OCI-LY7 (cell line): ENCODE data around the gene LMX1B. TPM values are rescaled to one million over a fixed set of nuclear protein-coding genes. Genes with fewer than 3 reads are reported as not detected.

Experiments used
- BruUV-seq: library from RNA; stranded (reverse); fragments of 400-500 nt; replicated peaks from 2 replicates; lab custom pipeline; 2021; lab: Mats Ljungman, UMichigan
- CTCF ChIA-PET: fragments of 300-600 bp; sonication (Branson Sonifier 250); formaldehyde crosslinking; loops from one replicate; lab custom pipeline; 2022; ENCODE audit warnings: antibody characterized with exemption; ENCODE audit not compliant: unreplicated experiment; lab: Charles Lee
- POLR2A ChIA-PET: fragments of 300-600 bp; sonication (Branson Sonifier 250); formaldehyde crosslinking; loops from one replicate; lab custom pipeline; 2022; ENCODE audit warnings: antibody characterized with exemption; lab: Charles Lee
- DNase-seq: peaks from one replicate; pipeline ENCODE4 v3.0.0-alpha.2; 2015; ENCODE audit warnings: low spot score
- H2AFZ ChIP-seq: fragments of 200-600 bp; sonication (generic), shearing (Covaris generic); 2 replicates; pipeline ENCODE4 v1.6.1; 2014; ENCODE audit warnings: mild to moderate bottlenecking, antibody characterized with exemption, low read length, moderate library complexity
- H3K27ac ChIP-seq: fragments of 200-600 bp; sonication (generic); 2 replicates; pipeline ENCODE4 v1.5.1; 2014; ENCODE audit warnings: mixed run types, low read depth, mild to moderate bottlenecking, moderate library complexity, low read length, inconsistent platforms; ENCODE audit not compliant: poor library complexity, severe bottlenecking
- H3K36me3 ChIP-seq: fragments of 200-600 bp; sonication (generic); 2 replicates; pipeline ENCODE4 v1.6.1; 2014; ENCODE audit warnings: mild to moderate bottlenecking, antibody characterized with exemption, low read length, moderate library complexity, mixed read lengths; ENCODE audit not compliant: insufficient read depth
- H3K4me1 ChIP-seq: fragments of 200-600 bp; sonication (generic); 2 replicates; pipeline ENCODE4 v1.5.1; 2014; ENCODE audit warnings: mild to moderate bottlenecking, low read length; ENCODE audit not compliant: insufficient read depth, poor library complexity, severe bottlenecking
- H3K4me2 ChIP-seq: fragments of 200-600 bp; sonication (generic); 2 replicates; pipeline ENCODE4 v1.6.1; 2014; ENCODE audit warnings: mild to moderate bottlenecking, low read length
- H3K4me3 ChIP-seq: fragments of 200-600 bp; sonication (generic); 2 replicates; pipeline ENCODE4 v1.5.1; 2014; ENCODE audit warnings: mild to moderate bottlenecking, low read depth, low read length; ENCODE audit not compliant: poor library complexity, severe bottlenecking
- H3K79me2 ChIP-seq: fragments of 200-600 bp; sonication (generic); 2 replicates; pipeline ENCODE4 v1.6.1; 2016; ENCODE audit warnings: low read depth, mild to moderate bottlenecking, low read length, moderate library complexity, mixed read lengths; ENCODE audit not compliant: insufficient read depth
- H3K9me2 ChIP-seq: fragments of 200-600 bp; sonication (generic); 2 replicates; pipeline ENCODE4 v1.6.1; 2016; ENCODE audit warnings: mild to moderate bottlenecking, low read length, mixed read lengths; ENCODE audit not compliant: insufficient read depth
- H3K9me3 ChIP-seq: fragments of 200-600 bp; sonication (generic); 2 replicates; pipeline ENCODE4 v1.6.1; 2014; ENCODE audit warnings: mild to moderate bottlenecking, mixed run types, low read length, mixed read lengths
- H4K20me1 ChIP-seq: fragments of 200-600 bp; sonication (generic); 2 replicates; pipeline ENCODE4 v1.6.1; 2014; ENCODE audit warnings: mild to moderate bottlenecking, antibody characterized with exemption, low read length, moderate library complexity, mixed read lengths; ENCODE audit not compliant: insufficient read depth
- EZH2phosphoT487 ChIP-seq: fragments of 200-600 bp; sonication (generic); IDR thresholded peaks from 2 replicates; pipeline ENCODE4 v1.6.1; 2018; ENCODE audit warnings: low read depth, borderline replicate concordance, mild to moderate bottlenecking, mixed run types, antibody characterized with exemption, low read length, moderate library complexity, mixed read lengths
- intact Hi-C: fragments of 100-400 bp; cut with micrococcal nuclease; formaldehyde crosslinking; loops from one replicate; pipeline ENCODE4 v1.10.0; 2022; ENCODE audit not compliant: unreplicated experiment
- total RNA-seq, 2 experiments: library from RNA; depleted of rRNA in 1 of 2; stranded (reverse); fragments of >200 nt in 1 of 2; shearing (Covaris generic) in 1 of 2; gene quantifications; 2 replicates each; pipeline ENCODE4 v1.2.3, GENCODE V29; 2014 to 2022
- TF ChIP-seq, protein P1 (sequence below): fragments of 200-600 bp; sonication (generic); conservative IDR thresholded peaks from 2 replicates; pipeline ENCODE4 v1.5.1; 2014; ENCODE audit warnings: mild to moderate bottlenecking, antibody characterized with exemption, low read length, moderate library complexity, mixed read lengths

The LMX1B gene
- total RNA-seq, 2 experiments from 2014 or later: not detected

DNA sequence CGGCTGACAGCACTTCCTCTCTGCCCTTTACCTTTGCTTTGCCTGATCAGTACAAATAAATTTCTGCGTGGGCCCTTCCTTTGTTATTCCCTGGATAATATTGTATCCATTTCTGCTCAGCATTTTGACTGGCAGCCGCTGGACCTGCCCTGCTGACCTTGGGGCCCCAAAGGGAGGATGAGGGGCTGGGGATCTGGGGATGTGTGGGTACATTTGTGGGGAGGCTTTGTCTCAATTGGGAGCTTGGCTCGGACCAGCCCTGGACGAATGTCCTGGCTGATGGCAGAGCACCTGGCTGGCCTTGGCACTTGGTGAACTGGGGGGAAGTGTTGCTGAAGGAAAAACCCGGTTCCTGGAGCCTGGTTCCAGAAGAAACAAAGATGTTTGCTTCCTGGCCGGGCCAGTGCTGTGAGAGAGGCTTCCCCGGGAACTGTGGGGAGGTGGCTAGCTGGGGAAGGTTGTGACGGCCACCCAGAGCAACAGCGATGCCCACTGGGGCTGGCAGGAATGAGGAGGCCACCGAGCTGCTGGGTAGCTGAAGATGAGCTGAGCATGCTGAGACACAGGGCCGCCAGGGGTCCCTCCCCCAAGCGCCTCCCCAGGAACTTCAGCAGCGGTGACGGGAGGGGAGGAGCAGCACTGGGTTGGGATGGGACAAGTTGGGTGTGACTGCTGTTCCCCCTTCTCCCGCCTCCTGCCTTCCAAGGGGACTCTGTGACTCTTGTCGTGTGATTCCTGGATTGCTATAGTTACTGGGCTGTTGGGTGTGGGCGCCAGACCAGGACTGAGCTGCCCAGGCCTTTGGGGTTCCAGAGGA, 8.4 kb downstream of the LMX1B start:
- intact Hi-C loops: no loop called here
- Histone ChIP-seq H3K36me3 (no peaks in the 10 kb centered on the region), H4K20me1 (no peaks in the 10 kb centered on the region; the same call in 1 of the 2 replicates), H3K79me2 (no peaks in the 10 kb centered on the region), H3K9me2 (no peaks in the 10 kb centered on the region), H3K4me2 (no peak overlapping the region), H3K9me3 (no peaks in the 10 kb centered on the region), H2AFZ (no peak overlapping the region), H3K27ac (no peak overlapping the region), H3K4me3 (no peak overlapping the region), H3K4me1 (no peaks in the 10 kb centered on the region)
- POLR2A ChIA-PET: no interaction called here
- no peak for DNase-seq
- CTCF ChIA-PET: no interaction called here
- BruUV-seq: no TSS peak
- TF ChIP-seq EZH2phosphoT487: no peak
- TF ChIP-seq, protein P1, sequence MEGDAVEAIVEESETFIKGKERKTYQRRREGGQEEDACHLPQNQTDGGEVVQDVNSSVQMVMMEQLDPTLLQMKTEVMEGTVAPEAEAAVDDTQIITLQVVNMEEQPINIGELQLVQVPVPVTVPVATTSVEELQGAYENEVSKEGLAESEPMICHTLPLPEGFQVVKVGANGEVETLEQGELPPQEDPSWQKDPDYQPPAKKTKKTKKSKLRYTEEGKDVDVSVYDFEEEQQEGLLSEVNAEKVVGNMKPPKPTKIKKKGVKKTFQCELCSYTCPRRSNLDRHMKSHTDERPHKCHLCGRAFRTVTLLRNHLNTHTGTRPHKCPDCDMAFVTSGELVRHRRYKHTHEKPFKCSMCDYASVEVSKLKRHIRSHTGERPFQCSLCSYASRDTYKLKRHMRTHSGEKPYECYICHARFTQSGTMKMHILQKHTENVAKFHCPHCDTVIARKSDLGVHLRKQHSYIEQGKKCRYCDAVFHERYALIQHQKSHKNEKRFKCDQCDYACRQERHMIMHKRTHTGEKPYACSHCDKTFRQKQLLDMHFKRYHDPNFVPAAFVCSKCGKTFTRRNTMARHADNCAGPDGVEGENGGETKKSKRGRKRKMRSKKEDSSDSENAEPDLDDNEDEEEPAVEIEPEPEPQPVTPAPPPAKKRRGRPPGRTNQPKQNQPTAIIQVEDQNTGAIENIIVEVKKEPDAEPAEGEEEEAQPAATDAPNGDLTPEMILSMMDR: no peak

DNA sequence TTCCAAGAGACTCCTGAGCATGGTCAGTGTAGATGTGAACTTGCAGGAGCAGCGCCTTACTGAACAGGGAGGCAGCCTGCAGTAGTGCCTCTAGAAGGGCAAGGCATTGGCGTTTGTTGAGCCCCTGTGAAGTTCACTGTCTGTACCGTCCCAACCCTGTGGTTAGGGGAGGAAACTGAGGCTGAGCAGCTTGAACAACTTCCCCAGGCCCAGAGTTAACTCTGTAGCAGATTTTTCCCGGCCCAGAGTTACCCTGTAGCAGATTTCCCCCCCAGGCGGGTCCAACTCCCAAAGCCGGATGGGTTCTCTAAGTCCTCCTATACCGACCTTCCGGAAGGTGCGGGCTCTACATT, 9.6 kb downstream of the LMX1B start:
- H3K4me3 ChIP-seq: no peak overlapping the region
- no peaks in the 10 kb centered on the region for H3K9me2 ChIP-seq
- CTCF ChIA-PET: no interaction called here
- DNase-seq: no peak
- H2AFZ ChIP-seq: no peak overlapping the region
- no peaks in the 10 kb centered on the region for H3K79me2 ChIP-seq
- no peak overlapping the region for H3K27ac ChIP-seq
- POLR2A ChIA-PET: no interaction called here
- no peaks in the 10 kb centered on the region for H3K4me1 ChIP-seq
- no TSS peak for BruUV-seq
- H3K9me3 ChIP-seq: no peaks in the 10 kb centered on the region
- H3K4me2 ChIP-seq: no peak overlapping the region
- intact Hi-C loops: no loop called here
- TF ChIP-seq, protein P1: no peak
- TF ChIP-seq EZH2phosphoT487: no peak
- no peaks in the 10 kb centered on the region for H3K36me3 ChIP-seq
- H4K20me1 ChIP-seq: no peaks in the 10 kb centered on the region; the same call in 1 of the 2 replicates

DNA sequence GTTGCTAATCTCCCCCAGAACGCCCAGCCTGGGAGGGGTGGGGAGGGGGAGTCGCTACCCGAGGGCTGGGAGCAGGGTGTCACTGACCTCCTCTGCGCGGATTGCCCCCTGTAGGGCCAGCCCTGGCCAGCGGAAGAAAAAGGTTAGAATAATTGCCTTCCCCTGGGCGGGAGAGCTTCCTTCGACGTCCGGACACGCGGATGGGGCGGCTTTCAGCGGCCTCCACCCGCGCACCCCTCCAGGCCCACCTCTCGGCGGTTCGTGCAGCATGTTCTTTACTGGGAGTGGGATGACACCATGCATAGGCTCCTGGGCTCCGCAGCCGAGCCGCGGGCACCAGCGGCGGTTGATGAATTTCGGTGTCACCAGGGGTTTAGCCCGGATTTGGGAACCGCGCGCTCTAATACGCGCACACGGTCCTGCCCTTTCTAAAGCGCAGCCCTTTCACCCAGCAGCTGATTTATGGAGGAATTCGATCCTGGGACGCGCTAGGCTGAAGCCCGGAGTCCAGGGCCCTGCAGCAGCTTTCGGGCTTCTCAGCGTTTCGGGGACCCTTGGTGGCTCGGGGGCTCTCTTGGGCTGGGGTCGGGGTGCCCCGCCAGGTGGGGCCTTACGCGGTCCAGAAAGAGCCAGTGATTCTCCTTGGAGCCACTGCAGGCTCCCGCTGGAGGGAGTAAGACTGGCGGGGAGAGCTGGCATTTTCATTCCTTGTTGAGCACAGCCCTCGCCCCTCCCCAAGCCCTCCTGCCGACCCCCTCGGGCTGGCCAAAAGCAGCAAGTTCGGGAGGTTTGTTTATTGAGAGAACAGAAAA, 10.1 kb downstream of the LMX1B start:
- ChIA-PET CTCF (no interaction called here), POLR2A (no interaction called here)
- no peak overlapping the region for H3K27ac ChIP-seq
- DNase-seq: no peak
- no peaks in the 10 kb centered on the region for H3K36me3 ChIP-seq
- intact Hi-C loops: no loop called here
- H3K4me2 ChIP-seq: no peak overlapping the region
- H3K9me2 ChIP-seq: no peaks in the 10 kb centered on the region
- H4K20me1 ChIP-seq: no peaks in the 10 kb centered on the region; the same call in 1 of the 2 replicates
- no peaks in the 10 kb centered on the region for H3K4me1 ChIP-seq
- TF ChIP-seq, protein P1: no peak
- no peak for TF ChIP-seq EZH2phosphoT487
- BruUV-seq: no TSS peak
- no peaks in the 10 kb centered on the region for H3K9me3 ChIP-seq
- H3K4me3 ChIP-seq: no peak overlapping the region
- H2AFZ ChIP-seq: no peak overlapping the region
- no peaks in the 10 kb centered on the region for H3K79me2 ChIP-seq
